ENCODE results near the gene TMEM164. TPM values are rescaled to one million over a fixed set of nuclear protein-coding genes. Genes with fewer than 3 reads are reported as not detected.

Gene TMEM164
- total and polyA plus RNA-seq, 10 of the 15 experiments (the other 5 are each of a cell fraction or from before 2014, with no cell fraction given) = 0.61 to 18.3 (median 7.0) TPM

DNA sequence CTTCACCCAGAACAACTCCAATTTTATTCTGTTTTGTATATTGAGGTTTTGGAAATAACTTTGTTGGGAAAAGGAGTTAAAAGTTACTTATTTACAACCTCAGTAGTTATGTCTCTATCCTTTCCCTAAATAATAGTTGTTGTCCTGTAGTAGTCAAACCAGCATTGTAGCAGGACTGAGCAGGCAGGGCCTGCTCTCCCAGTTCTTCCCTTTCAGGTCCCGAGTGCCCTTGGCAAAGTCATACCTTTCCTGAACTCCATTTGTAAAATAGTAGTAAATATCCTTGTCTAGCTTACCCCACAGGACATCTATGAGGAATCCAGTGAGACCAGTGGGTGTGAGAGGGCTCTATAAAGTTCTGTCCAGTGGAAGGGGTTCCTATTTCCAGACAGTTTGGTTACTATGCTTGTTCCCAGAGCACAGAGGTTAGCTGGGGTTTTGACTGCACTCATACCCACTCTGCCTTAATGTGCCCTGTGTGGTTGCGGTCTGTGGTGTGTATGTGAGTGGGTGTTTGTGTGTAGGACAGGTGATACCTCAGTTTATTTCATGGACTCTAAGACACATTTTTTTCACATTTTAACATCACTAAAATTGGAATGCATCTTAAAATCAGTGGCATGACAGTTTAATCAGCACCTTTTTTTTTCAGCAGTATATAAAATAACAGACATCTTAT is 178.7 kb downstream of the TMEM164 start:
- Histone ChIP-seq H3K36me3 (ENCODE audit: control insufficient read depth in 2 of 2, insufficient read depth in 2 of 2, low read length in 1 of 2) (no peaks in the 10 kb centered on the region), H4K20me1 (ENCODE audit: control insufficient read depth, insufficient read depth) (no peaks in the 10 kb centered on the region), H3K9me3 (replicated peaks; ENCODE audit: control insufficient read depth, insufficient read depth, low read length) (no peaks in the 10 kb centered on the region), H3K79me2 (ENCODE audit: control insufficient read depth, insufficient read depth, low read length) (no peaks in the 10 kb centered on the region), H3K27ac (ENCODE audit: control insufficient read depth, insufficient read depth) (no peak overlapping the region), H3K27me3 (replicated peaks in 1 of 2; ENCODE audit: control insufficient read depth in 2 of 2, insufficient read depth in 2 of 2, low read length in 1 of 2) (no peaks in the 10 kb centered on the region), H3K4me2 (ENCODE audit: control insufficient read depth, insufficient read depth) (no peak overlapping the region), H3K4me3 (no peak overlapping the region), H3K9ac (ENCODE audit: control insufficient read depth, insufficient read depth, low read length) (no peak overlapping the region), H2AFZ (ENCODE audit: control insufficient read depth, low read depth, low read length) (no peak overlapping the region), H3K4me1 (ENCODE audit: control insufficient read depth, insufficient read depth, low read length) (peaks cover 4% of the 10 kb centered on the region)
- DNase-seq (ENCODE audit: low read depth, low spot score) (no peak), FAIRE-seq (no peak), ATAC-seq (no peak; the same call in 2 of the 3 replicates)
- ChIA-PET POLR2A (no interaction called here), CTCF (interaction anchor here (2.5 kb wide), 1 partner anchor 21 kb away, joined by 6 read pairs; no protein-coding TSS in a partner anchor), RAD21 (ENCODE audit: unreplicated experiment) (interaction anchor here (1.0 to 1.2 kb wide), 4 partner anchors 9 to 136 kb away, joined by 3 to 5 read pairs (median 4); no protein-coding TSS in a partner anchor), SMC1A (ENCODE audit: uncharacterized antibody, unreplicated experiment) (no interaction called here)
- intact Hi-C loops (cut with micrococcal nuclease; ENCODE audit: unreplicated experiment) = no loop called here
- in situ Hi-C loops (cut with MboI) = no loop called here
- TF ChIP-seq SREBF1 (IDR thresholded peaks at IDR 0.05; ENCODE audit: low read length) (no peak), EGR1 (IDR thresholded peaks at IDR 0.05; ENCODE audit: borderline replicate concordance in 1 of 2, low read depth in 2 of 2, low read length in 2 of 2) (no peak), SMAD5 (IDR thresholded peaks at IDR 0.05; ENCODE audit: low read depth) (no peak), TAF1 (IDR thresholded peaks at IDR 0.05; ENCODE audit: borderline replicate concordance, low read depth, low read length) (no peak), CHD4 (IDR thresholded peaks at IDR 0.05) (no peak), KDM1A (IDR thresholded peaks at IDR 0.05; ENCODE audit: borderline replicate concordance) (no peak), MEF2A (IDR thresholded peaks at IDR 0.05; ENCODE audit: insufficient read depth, low read depth, low read length) (no peak)
- BruUV-seq (replicated peaks) = no TSS peak
- 70% methylated on average over 2 of the region's 2 CpGs for WGBS (ENCODE audit: insufficient coverage, insufficient replicate concordance, low lambda C conversion rate, missing lambda C conversion rate)

DNA sequence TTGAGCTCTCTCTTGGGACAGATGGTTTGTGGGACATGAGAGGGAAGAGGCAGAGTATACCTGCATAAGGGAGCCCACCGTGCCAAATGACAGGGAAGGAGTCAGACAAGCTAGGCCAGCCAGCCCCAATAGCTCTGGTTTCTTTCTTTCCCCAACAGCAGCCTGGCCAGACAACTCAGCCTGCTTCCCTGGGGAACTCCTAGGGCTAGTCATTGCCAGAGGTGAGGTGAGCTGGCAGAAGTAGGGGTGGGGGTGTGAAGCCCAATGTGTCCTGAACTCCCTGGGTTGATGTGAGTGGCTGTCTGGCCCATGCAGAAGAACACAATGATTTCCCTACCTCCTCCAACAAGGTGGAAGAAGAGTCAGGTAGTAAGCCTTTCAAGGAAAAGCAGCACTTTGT is 179.4 kb downstream of the TMEM164 start:
- CTCF ChIA-PET = interaction anchor here (1.3 to 2.5 kb wide), 2 partner anchors 14 to 21 kb away, joined by 3 to 6 read pairs; no protein-coding TSS in a partner anchor
- POLR2A ChIA-PET = no interaction called here
- Histone ChIP-seq H3K9me3 (replicated peaks; ENCODE audit: control insufficient read depth, insufficient read depth, low read length) (no peaks in the 10 kb centered on the region), H3K4me2 (ENCODE audit: control insufficient read depth, insufficient read depth) (no peak overlapping the region), H3K9ac (ENCODE audit: control insufficient read depth, insufficient read depth, low read length) (no peak overlapping the region), H2AFZ (ENCODE audit: control insufficient read depth, low read depth, low read length) (no peak overlapping the region), H3K36me3 (ENCODE audit: control insufficient read depth in 2 of 2, insufficient read depth in 2 of 2, low read length in 1 of 2) (no peaks in the 10 kb centered on the region), H3K27me3 (replicated peaks in 1 of 2; ENCODE audit: control insufficient read depth in 2 of 2, insufficient read depth in 2 of 2, low read length in 1 of 2) (no peaks in the 10 kb centered on the region), H3K4me3 (no peak overlapping the region), H3K79me2 (ENCODE audit: control insufficient read depth, insufficient read depth, low read length) (no peaks in the 10 kb centered on the region), H3K27ac (ENCODE audit: control insufficient read depth, insufficient read depth) (no peak overlapping the region), H3K4me1 (ENCODE audit: control insufficient read depth, insufficient read depth, low read length) (peaks cover 4% of the 10 kb centered on the region), H4K20me1 (ENCODE audit: control insufficient read depth, insufficient read depth) (no peaks in the 10 kb centered on the region)
- no peak for FAIRE-seq
- DNase-seq (ENCODE audit: low read depth, low spot score) = no peak
- peak; percentile 42; the same call in 2 of the 3 replicates for ATAC-seq
- SMC1A ChIA-PET (ENCODE audit: uncharacterized antibody, unreplicated experiment) = interaction anchor here (0.7 to 1.4 kb wide), 3 partner anchors 21 to 129 kb away, joined by 3 to 4 read pairs (median 3); no protein-coding TSS in a partner anchor
- RAD21 ChIA-PET (ENCODE audit: unreplicated experiment) = no interaction called here
- 0% methylated on average over 1 of the region's 1 CpG for WGBS (ENCODE audit: insufficient coverage, insufficient replicate concordance, low lambda C conversion rate, missing lambda C conversion rate)
- no TSS peak for BruUV-seq (replicated peaks)
- in situ Hi-C loops (cut with MboI) (no loop called here), intact Hi-C loops (cut with micrococcal nuclease; ENCODE audit: unreplicated experiment) (no loop called here)
- TF ChIP-seq YBX1 (IDR thresholded peaks at IDR 0.05) = no peak
- TF ChIP-seq ASH2L (IDR thresholded peaks at IDR 0.05; ENCODE audit: borderline replicate concordance, low read depth) = no peak
- TF ChIP-seq, protein P1, sequence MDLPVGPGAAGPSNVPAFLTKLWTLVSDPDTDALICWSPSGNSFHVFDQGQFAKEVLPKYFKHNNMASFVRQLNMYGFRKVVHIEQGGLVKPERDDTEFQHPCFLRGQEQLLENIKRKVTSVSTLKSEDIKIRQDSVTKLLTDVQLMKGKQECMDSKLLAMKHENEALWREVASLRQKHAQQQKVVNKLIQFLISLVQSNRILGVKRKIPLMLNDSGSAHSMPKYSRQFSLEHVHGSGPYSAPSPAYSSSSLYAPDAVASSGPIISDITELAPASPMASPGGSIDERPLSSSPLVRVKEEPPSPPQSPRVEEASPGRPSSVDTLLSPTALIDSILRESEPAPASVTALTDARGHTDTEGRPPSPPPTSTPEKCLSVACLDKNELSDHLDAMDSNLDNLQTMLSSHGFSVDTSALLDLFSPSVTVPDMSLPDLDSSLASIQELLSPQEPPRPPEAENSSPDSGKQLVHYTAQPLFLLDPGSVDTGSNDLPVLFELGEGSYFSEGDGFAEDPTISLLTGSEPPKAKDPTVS (IDR thresholded peaks at IDR 0.05; ENCODE audit: low read depth, low read length) = no peak
- no peak for TF ChIP-seq FOXM1 (IDR thresholded peaks at IDR 0.05; ENCODE audit: low read depth, low read length)
- TF ChIP-seq, protein P2, sequence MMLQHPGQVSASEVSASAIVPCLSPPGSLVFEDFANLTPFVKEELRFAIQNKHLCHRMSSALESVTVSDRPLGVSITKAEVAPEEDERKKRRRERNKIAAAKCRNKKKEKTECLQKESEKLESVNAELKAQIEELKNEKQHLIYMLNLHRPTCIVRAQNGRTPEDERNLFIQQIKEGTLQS (IDR thresholded peaks at IDR 0.05; ENCODE audit: borderline replicate concordance, extremely low read depth, low read depth, low read length) = no peak
- TF ChIP-seq NFYA (IDR thresholded peaks at IDR 0.05; ENCODE audit: borderline replicate concordance, low read depth, low read length) = no peak
- no peak for TF ChIP-seq LARP7 (IDR thresholded peaks at IDR 0.05)
- no peak for TF ChIP-seq GABPA (IDR thresholded peaks at IDR 0.05; ENCODE audit: low read depth)
- no peak for TF ChIP-seq JUND (IDR thresholded peaks at IDR 0.05; ENCODE audit: low read depth, low read length)

Data from GM12878 (cell line).